ENCODE results near the gene BICD2. TPM values are rescaled to one million over a fixed set of nuclear protein-coding genes. Genes with fewer than 3 reads are reported as not detected.

Gene BICD2
- total and polyA plus RNA-seq, 4 donors: 13.8 to 33.2 (median 26.4) TPM

DNA sequence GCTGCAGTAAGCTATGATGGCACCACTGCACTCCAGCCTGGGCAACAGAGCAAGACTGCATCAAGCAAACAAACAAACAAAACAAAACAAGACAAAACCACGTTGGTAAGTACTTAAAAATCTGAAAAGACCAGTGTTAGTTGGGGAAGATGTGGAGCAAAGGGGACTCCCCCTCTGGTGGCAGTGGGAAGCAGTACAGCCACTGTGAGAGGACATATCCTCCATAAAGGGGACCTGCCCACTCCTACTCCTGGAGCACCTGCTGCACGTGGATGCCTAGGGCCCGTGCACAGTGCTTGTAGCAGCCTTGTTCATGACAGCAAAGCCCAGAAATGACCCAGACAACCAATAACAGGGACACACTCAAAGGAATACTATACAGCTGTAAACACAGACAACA is 77.7 kb downstream of the BICD2 start:
- WGBS, 2 donors: 67 to 73% methylated on average over 3 of the region's 3 CpGs
- ATAC-seq (ENCODE audit: insufficient read depth, low FRiP score) (no peak), DNase-seq (no peak)
- TF ChIP-seq, protein P1, sequence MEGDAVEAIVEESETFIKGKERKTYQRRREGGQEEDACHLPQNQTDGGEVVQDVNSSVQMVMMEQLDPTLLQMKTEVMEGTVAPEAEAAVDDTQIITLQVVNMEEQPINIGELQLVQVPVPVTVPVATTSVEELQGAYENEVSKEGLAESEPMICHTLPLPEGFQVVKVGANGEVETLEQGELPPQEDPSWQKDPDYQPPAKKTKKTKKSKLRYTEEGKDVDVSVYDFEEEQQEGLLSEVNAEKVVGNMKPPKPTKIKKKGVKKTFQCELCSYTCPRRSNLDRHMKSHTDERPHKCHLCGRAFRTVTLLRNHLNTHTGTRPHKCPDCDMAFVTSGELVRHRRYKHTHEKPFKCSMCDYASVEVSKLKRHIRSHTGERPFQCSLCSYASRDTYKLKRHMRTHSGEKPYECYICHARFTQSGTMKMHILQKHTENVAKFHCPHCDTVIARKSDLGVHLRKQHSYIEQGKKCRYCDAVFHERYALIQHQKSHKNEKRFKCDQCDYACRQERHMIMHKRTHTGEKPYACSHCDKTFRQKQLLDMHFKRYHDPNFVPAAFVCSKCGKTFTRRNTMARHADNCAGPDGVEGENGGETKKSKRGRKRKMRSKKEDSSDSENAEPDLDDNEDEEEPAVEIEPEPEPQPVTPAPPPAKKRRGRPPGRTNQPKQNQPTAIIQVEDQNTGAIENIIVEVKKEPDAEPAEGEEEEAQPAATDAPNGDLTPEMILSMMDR (IDR thresholded peaks at IDR 0.05; ENCODE audit: control extremely low read depth, extremely low read depth): no peak
- H3K4me3 ChIP-seq: no peak overlapping the region
- no peaks in the 10 kb centered on the region for H3K4me1 ChIP-seq (ENCODE audit: control insufficient read depth in 5 of 5, insufficient read depth in 5 of 5, low read length in 5 of 5)
- H3K27me3 ChIP-seq (ENCODE audit: control insufficient read depth in 3 of 3, insufficient read depth in 3 of 3, low read length in 2 of 3): no peaks in the 10 kb centered on the region
- H3K36me3 ChIP-seq (ENCODE audit: control insufficient read depth in 4 of 4, insufficient read depth in 4 of 4, low read length in 4 of 4): no peaks in the 10 kb centered on the region
- peaks cover 0 to 3% (median under 1%) of the 10 kb centered on the region in 4 donors for H3K9me3 ChIP-seq (ENCODE audit: control insufficient read depth in 4 of 4, insufficient read depth in 3 of 4, low read length in 3 of 4)
- H3K9ac ChIP-seq (ENCODE audit: insufficient read depth in 1 of 2, low read length in 2 of 2): no peak overlapping the region
- H3K27ac ChIP-seq (ENCODE audit: low read depth in 1 of 2, low read length in 1 of 2): no peak overlapping the region

DNA sequence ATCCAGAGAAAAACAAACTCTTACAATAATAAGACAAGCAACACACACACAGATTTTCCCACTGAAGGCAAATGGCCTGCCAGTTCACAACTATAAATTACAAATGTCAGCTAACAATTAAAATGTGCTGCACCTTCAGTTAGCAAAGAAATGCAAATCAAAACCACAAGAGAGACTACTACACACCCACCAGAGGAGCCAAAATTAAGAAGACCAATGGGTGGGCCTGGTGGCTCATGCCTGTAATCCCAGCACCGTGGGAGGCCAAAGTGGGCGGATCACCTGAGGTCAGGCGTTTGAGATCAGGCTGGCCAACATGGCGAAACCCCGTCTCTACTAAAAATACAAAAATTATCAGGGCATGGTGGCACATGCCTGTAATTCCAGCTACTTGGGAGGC is 79.6 kb downstream of the BICD2 start:
- no peak overlapping the region for H3K4me3 ChIP-seq
- TF ChIP-seq, protein P1 (IDR thresholded peaks at IDR 0.05; ENCODE audit: control extremely low read depth, extremely low read depth): no peak
- DNase-seq (no peak), ATAC-seq (ENCODE audit: insufficient read depth, low FRiP score) (no peak)
- H3K9ac ChIP-seq (ENCODE audit: insufficient read depth in 1 of 2, low read length in 2 of 2): no peak overlapping the region
- no peaks in the 10 kb centered on the region for H3K4me1 ChIP-seq (ENCODE audit: control insufficient read depth in 5 of 5, insufficient read depth in 5 of 5, low read length in 5 of 5)
- H3K36me3 ChIP-seq (ENCODE audit: control insufficient read depth in 4 of 4, insufficient read depth in 4 of 4, low read length in 4 of 4): no peaks in the 10 kb centered on the region
- 85 to 89% methylated on average over 5 of the region's 5 CpGs for WGBS, 2 donors
- peaks cover 0 to 3% (median 0%) of the 10 kb centered on the region in 4 donors for H3K9me3 ChIP-seq (ENCODE audit: control insufficient read depth in 4 of 4, insufficient read depth in 3 of 4, low read length in 3 of 4)
- no peak overlapping the region for H3K27ac ChIP-seq (ENCODE audit: low read depth in 1 of 2, low read length in 1 of 2)
- H3K27me3 ChIP-seq (ENCODE audit: control insufficient read depth in 3 of 3, insufficient read depth in 3 of 3, low read length in 2 of 3): no peaks in the 10 kb centered on the region

DNA sequence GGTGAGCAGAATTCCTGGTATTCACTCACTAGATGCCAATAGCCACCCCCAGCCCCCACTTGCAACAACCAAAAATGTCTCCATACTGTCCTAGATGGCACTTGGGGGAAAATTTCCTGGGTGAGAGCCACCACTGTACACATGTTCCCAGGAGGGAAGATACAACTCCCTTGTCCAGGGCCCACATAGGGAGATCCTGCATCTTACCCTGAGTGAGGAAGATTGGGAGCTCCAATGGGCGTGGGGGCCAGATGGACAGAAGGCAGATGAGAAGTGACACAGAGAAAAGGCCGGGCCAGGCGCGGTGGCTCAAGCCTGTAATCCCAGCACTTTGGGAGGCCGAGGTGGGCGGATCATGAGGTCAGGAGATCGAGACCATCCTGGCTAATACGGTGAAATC is 82.4 kb downstream of the BICD2 start:
- WGBS, 2 donors: 91 to 94% methylated on average over 8 of the region's 8 CpGs
- H3K4me1 ChIP-seq (ENCODE audit: control insufficient read depth in 5 of 5, insufficient read depth in 5 of 5, low read length in 5 of 5): no peaks in the 10 kb centered on the region
- no peak for ATAC-seq (ENCODE audit: insufficient read depth, low FRiP score)
- DNase-seq: no peak
- H3K27me3 ChIP-seq (ENCODE audit: control insufficient read depth in 3 of 3, insufficient read depth in 3 of 3, low read length in 2 of 3): no peaks in the 10 kb centered on the region
- H3K36me3 ChIP-seq (ENCODE audit: control insufficient read depth in 4 of 4, insufficient read depth in 4 of 4, low read length in 4 of 4): no peaks in the 10 kb centered on the region
- peaks cover 0 to 3% (median 0%) of the 10 kb centered on the region in 4 donors for H3K9me3 ChIP-seq (ENCODE audit: control insufficient read depth in 4 of 4, insufficient read depth in 3 of 4, low read length in 3 of 4)
- H3K27ac ChIP-seq (ENCODE audit: low read depth in 1 of 2, low read length in 1 of 2): no peak overlapping the region
- TF ChIP-seq, protein P1 (IDR thresholded peaks at IDR 0.05; ENCODE audit: control extremely low read depth, extremely low read depth): no peak
- no peak overlapping the region for H3K9ac ChIP-seq (ENCODE audit: insufficient read depth in 1 of 2, low read length in 2 of 2)
- no peak overlapping the region for H3K4me3 ChIP-seq
